Neural cell (in vitro differentiated cells): ENCODE data around the gene CROCC. TPM values are rescaled to one million over a fixed set of nuclear protein-coding genes. Genes with fewer than 3 reads are reported as not detected.

Experiments
- H2AFZ ChIP-seq: fragments of 200-600, 300-800 bp; sonication (generic), shearing (Covaris generic); 2 replicates; pipeline ENCODE4 v1.6.0; 2014; ENCODE audit warnings: low read depth, mild to moderate bottlenecking, antibody characterized with exemption, low read length, moderate library complexity
- H3F3A ChIP-seq: fragments of 200-600 bp; shearing (Covaris generic); 2 replicates; pipeline ENCODE4 v1.6.1; 2016; ENCODE audit warnings: mild to moderate bottlenecking, moderate library complexity, mixed read lengths, antibody characterized with exemption, low read length; ENCODE audit not compliant: insufficient read depth, poor library complexity, severe bottlenecking
- H3K27ac ChIP-seq: fragments of 200-600, 300-800 bp; sonication (generic), shearing (Covaris generic); 2 replicates; pipeline ENCODE4 v1.5.1; 2014; ENCODE audit warnings: mild to moderate bottlenecking, low read length, moderate library complexity
- H3K27me3 ChIP-seq: fragments of 300-800, 200-600 bp; sonication (generic), shearing (Covaris generic); 2 replicates; pipeline ENCODE4 v1.6.0; 2014; ENCODE audit warnings: mild to moderate bottlenecking, low read depth, low read length, moderate library complexity; ENCODE audit not compliant: insufficient read depth
- H3K36me3 ChIP-seq: fragments of 300-800, 200-600 bp; sonication (generic), shearing (Covaris generic); 2 replicates; pipeline ENCODE4 v1.5.1; 2014; ENCODE audit warnings: mild to moderate bottlenecking, antibody characterized with exemption, low read length, moderate library complexity; ENCODE audit not compliant: insufficient read depth
- H3K4me2 ChIP-seq: fragments of 300-800, 200-600 bp; sonication (generic), shearing (Covaris generic); 2 replicates; pipeline ENCODE4 v1.6.0; 2014; ENCODE audit warnings: mild to moderate bottlenecking, low read length
- H3K4me3 ChIP-seq: fragments of 300-800, 200-600 bp; sonication (generic), shearing (Covaris generic); 2 replicates; pipeline ENCODE4 v1.5.1; 2014; ENCODE audit warnings: mild to moderate bottlenecking, low read length, moderate library complexity
- H3K79me2 ChIP-seq: fragments of 200-600 bp; shearing (Covaris generic); replicated peaks from 2 replicates; pipeline ENCODE4 v1.6.0; 2014; ENCODE audit warnings: mild to moderate bottlenecking, low read length, moderate library complexity; ENCODE audit not compliant: insufficient read depth
- H3K9ac ChIP-seq: fragments of 300-800, 200-600 bp; sonication (generic), shearing (Covaris generic); 2 replicates; pipeline ENCODE4 v1.6.1; 2016; ENCODE audit warnings: mild to moderate bottlenecking, low read length, mixed read lengths
- H3K9me2 ChIP-seq: fragments of 200-600 bp; shearing (Covaris generic); 2 replicates; pipeline ENCODE4 v1.6.1; 2016; ENCODE audit warnings: mild to moderate bottlenecking, low read length, mixed read lengths; ENCODE audit not compliant: insufficient read depth
- H3K9me3 ChIP-seq: fragments of 200-600, 300-800 bp; sonication (generic), shearing (Covaris generic); 2 replicates; pipeline ENCODE4 v1.6.1; 2016; ENCODE audit warnings: mild to moderate bottlenecking, mixed run types, low read length, moderate library complexity, mixed read lengths
- H4K20me1 ChIP-seq: fragments of 200-600 bp; shearing (Covaris generic); 2 replicates; pipeline ENCODE4 v1.6.1; 2016; ENCODE audit warnings: mild to moderate bottlenecking, mixed run types; ENCODE audit not compliant: insufficient read depth
- EP300 ChIP-seq: fragments of 450-650 bp; conservative IDR thresholded peaks from 2 replicates; pipeline ENCODE4 v1.6.1; 2014; ENCODE audit warnings: antibody characterized with exemption, mild to moderate bottlenecking, moderate library complexity; ENCODE audit not compliant: poor library complexity, severe bottlenecking
- EZH2 ChIP-seq: fragments of 200-600, 300-800 bp; shearing (Covaris generic), sonication (generic); IDR thresholded peaks from 2 replicates; pipeline ENCODE4 v1.6.1; 2014; ENCODE audit warnings: antibody characterized with exemption, low read length, borderline replicate concordance, mild to moderate bottlenecking; ENCODE audit not compliant: insufficient read depth, poor library complexity, severe bottlenecking
- MXI1 ChIP-seq: fragments of 450-650 bp; conservative IDR thresholded peaks from 2 replicates; pipeline ENCODE4 v1.6.1; 2014; ENCODE audit warnings: antibody characterized with exemption, mild to moderate bottlenecking; ENCODE audit not compliant: poor library complexity, severe bottlenecking
- POLR2AphosphoS5 ChIP-seq: IDR thresholded peaks from 2 replicates; pipeline ENCODE4 v1.6.1; 2012
- RAD21 ChIP-seq: fragments of 450-650 bp; conservative IDR thresholded peaks from 2 replicates; pipeline ENCODE4 v1.6.1; 2014; ENCODE audit warnings: antibody characterized with exemption, mild to moderate bottlenecking, moderate library complexity
- REST ChIP-seq: IDR thresholded peaks from 2 replicates; pipeline ENCODE4 v1.6.1; 2012; ENCODE audit warnings: borderline replicate concordance
- polyA plus RNA-seq: library from polyadenylated mRNA; depleted of rRNA; stranded (reverse); fragments of >200 nt; gene quantifications from 2 replicates; pipeline ENCODE4 v1.2.3, GENCODE V29; 2014
- TF ChIP-seq, protein P1 (sequence below): fragments of 450-650 bp; IDR thresholded peaks from 2 replicates; pipeline ENCODE4 v1.5.1; 2014; ENCODE audit warnings: antibody characterized with exemption, mild to moderate bottlenecking, moderate library complexity; ENCODE audit not compliant: poor library complexity, severe bottlenecking

The CROCC gene
- polyA plus RNA-seq, 1 donor from 2014 or later: 26.3 TPM

DNA sequence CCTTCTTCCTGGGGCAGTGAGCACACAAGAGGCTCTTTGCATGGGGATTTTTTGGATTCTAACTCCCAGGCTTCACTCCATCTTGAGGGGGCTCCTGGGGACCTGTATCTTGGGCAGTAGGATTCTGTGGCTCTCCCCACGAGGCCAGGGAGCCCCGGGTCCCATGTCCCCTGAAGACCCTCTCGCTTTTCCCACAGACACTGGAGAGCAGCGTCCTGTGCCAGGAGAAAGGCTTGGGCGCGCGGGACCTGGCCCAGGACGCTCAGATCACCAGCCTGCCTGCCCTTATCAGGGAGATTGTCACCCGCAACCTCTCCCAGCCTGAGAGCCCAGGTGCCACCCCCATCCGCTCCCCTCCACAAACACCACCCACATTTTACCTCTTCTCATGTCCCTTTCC, 735 bp downstream of the CROCC start:
- peaks cover 16% of the 10 kb centered on the region for H3K79me2 ChIP-seq

GRCh38 chr1:16922885-16923431, 1.2 kb downstream of the CROCC start:
- H2AFZ ChIP-seq: no peak overlapping the region
- H3K27ac ChIP-seq: no peak overlapping the region
- H3K4me3 ChIP-seq: no peak overlapping the region
- no peaks in the 10 kb centered on the region for H3F3A ChIP-seq
- no peaks in the 10 kb centered on the region for H3K9me2 ChIP-seq
- TF ChIP-seq EP300 (no peak), EZH2 (no peak)
- TF ChIP-seq, protein P1, sequence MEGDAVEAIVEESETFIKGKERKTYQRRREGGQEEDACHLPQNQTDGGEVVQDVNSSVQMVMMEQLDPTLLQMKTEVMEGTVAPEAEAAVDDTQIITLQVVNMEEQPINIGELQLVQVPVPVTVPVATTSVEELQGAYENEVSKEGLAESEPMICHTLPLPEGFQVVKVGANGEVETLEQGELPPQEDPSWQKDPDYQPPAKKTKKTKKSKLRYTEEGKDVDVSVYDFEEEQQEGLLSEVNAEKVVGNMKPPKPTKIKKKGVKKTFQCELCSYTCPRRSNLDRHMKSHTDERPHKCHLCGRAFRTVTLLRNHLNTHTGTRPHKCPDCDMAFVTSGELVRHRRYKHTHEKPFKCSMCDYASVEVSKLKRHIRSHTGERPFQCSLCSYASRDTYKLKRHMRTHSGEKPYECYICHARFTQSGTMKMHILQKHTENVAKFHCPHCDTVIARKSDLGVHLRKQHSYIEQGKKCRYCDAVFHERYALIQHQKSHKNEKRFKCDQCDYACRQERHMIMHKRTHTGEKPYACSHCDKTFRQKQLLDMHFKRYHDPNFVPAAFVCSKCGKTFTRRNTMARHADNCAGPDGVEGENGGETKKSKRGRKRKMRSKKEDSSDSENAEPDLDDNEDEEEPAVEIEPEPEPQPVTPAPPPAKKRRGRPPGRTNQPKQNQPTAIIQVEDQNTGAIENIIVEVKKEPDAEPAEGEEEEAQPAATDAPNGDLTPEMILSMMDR: no peak
- H4K20me1 ChIP-seq: no peaks in the 10 kb centered on the region
- peaks cover 16% of the 10 kb centered on the region for H3K79me2 ChIP-seq
- H3K4me2 ChIP-seq: no peak overlapping the region
- no peaks in the 10 kb centered on the region for H3K9me3 ChIP-seq
- no peaks in the 10 kb centered on the region for H3K27me3 ChIP-seq
- no peak overlapping the region for H3K9ac ChIP-seq
- H3K36me3 ChIP-seq: no peaks in the 10 kb centered on the region

More for the DNA sequence above, 735 bp downstream of the CROCC start:
- Histone ChIP-seq H3K4me3 (peak overlapping the region; percentile 70), H3K36me3 (no peaks in the 10 kb centered on the region), H3F3A (no peaks in the 10 kb centered on the region), H2AFZ (no peak overlapping the region), H3K4me2 (peak overlapping the region; percentile 73), H3K9me3 (no peaks in the 10 kb centered on the region), H4K20me1 (no peaks in the 10 kb centered on the region), H3K27me3 (no peaks in the 10 kb centered on the region), H3K9me2 (no peaks in the 10 kb centered on the region), H3K27ac (no peak overlapping the region), H3K9ac (peak overlapping the region; percentile 64)
- TF ChIP-seq RAD21: no peak
- TF ChIP-seq POLR2AphosphoS5: no peak
- TF ChIP-seq EP300: no peak

- Histone ChIP-seq H3F3A (no peaks in the 10 kb centered on the region), H4K20me1 (no peaks in the 10 kb centered on the region), H3K79me2 (peaks cover 16% of the 10 kb centered on the region), H3K27me3 (no peaks in the 10 kb centered on the region), H3K27ac (no peak overlapping the region), H2AFZ (no peak overlapping the region), H3K9ac (no peak overlapping the region), H3K36me3 (no peaks in the 10 kb centered on the region), H3K4me3 (no peak overlapping the region), H3K4me2 (no peak overlapping the region), H3K9me3 (no peaks in the 10 kb centered on the region), H3K9me2 (no peaks in the 10 kb centered on the region)
- TF ChIP-seq MXI1: no peak
- TF ChIP-seq REST: no peak
These were observed 2.6 kb downstream of the CROCC start for GRCh38 chr1:16924216-16924918.
